HepG2 (cell line): Measurements from ENCODE around the gene SRRM3. TPM values are rescaled to one million over a fixed set of nuclear protein-coding genes. Genes with fewer than 3 reads are reported as not detected.

Experiments
- ARHGAP35 ChIP-seq: sonication (generic); formaldehyde crosslinking; IDR thresholded peaks from 2 replicates; pipeline ENCODE4 v1.9.0; 2022; ENCODE audit warnings: mild to moderate bottlenecking, inconsistent platforms, moderate library complexity, missing genetic modification reagents, borderline replicate concordance
- ATF1 ChIP-seq: IDR thresholded peaks from 2 replicates; pipeline ENCODE4 v1.6.1; 2016; ENCODE audit warnings: mild to moderate bottlenecking, control low read depth
- CBX1 ChIP-seq: IDR thresholded peaks from one replicate; pipeline ENCODE4 v1.6.1; 2016; ENCODE audit warnings: antibody characterized with exemption, low read depth
- GABPA ChIP-seq, 2 experiments: IDR thresholded peaks; 2 replicates each; pipeline ENCODE4 v1.6.1; 2011 to 2016; ENCODE audit warnings: low read depth in 2 of 2, low read length in 1 of 2, missing biosample characterization in 1 of 2, missing genetic modification characterization in 1 of 2
- HMG20A ChIP-seq: IDR thresholded peaks from 2 replicates; pipeline ENCODE4 v1.6.1; 2016; ENCODE audit warnings: borderline replicate concordance
- JUNB ChIP-seq: sonication (generic); formaldehyde crosslinking; IDR thresholded peaks from 2 replicates; pipeline ENCODE4 v1.8.0; 2022; ENCODE audit warnings: missing genetic modification reagents, mild to moderate bottlenecking, borderline replicate concordance
- KDM4B ChIP-seq: sonication (generic); formaldehyde crosslinking; IDR thresholded peaks from 2 replicates; pipeline ENCODE4 v1.4.0; 2020; ENCODE audit warnings: missing genetic modification reagents
- KLF16 ChIP-seq, 2 experiments: sonication (generic) in 1 of 2; formaldehyde crosslinking in 1 of 2; IDR thresholded peaks; 2 replicates each; pipeline versions ENCODE4 v1.6.1 to v1.8.0; 2016 to 2023; ENCODE audit warnings: missing genetic modification reagents in 2 of 2, missing compliant biosample characterization in 1 of 2
- MAFK ChIP-seq, 2 experiments: IDR thresholded peaks in 1 of 2; conservative IDR thresholded peaks in 1 of 2; 2 replicates each; pipeline ENCODE4 v1.6.1; 2011; ENCODE audit warnings: improper control_type of control experiment in 2 of 2, low read length in 2 of 2
- MATR3 ChIP-seq: sonication (generic); formaldehyde crosslinking; IDR thresholded peaks from 2 replicates; pipeline ENCODE4 v1.4.0; 2020; ENCODE audit warnings: missing genetic modification reagents
- NFKB2 ChIP-seq: sonication (generic); formaldehyde crosslinking; IDR thresholded peaks from 2 replicates; pipeline ENCODE4 v1.4.0; 2020; ENCODE audit warnings: missing genetic modification reagents, borderline replicate concordance
- PHF8 ChIP-seq: sonication (generic); formaldehyde crosslinking; IDR thresholded peaks from 2 replicates; pipeline ENCODE4 v1.5.0; 2020; ENCODE audit warnings: missing genetic modification reagents
- RCOR2 ChIP-seq: IDR thresholded peaks from 2 replicates; pipeline ENCODE4 v1.6.1; 2016; ENCODE audit warnings: missing biosample characterization, missing genetic modification reagents
- TAF15 ChIP-seq: fragments of 200-400 bp; formaldehyde crosslinking; IDR thresholded peaks from one replicate; pipeline ENCODE4 v1.6.1; 2018; ENCODE audit warnings: mild to moderate bottlenecking, low read depth, low read length; ENCODE audit not compliant: poor library complexity, severe bottlenecking
- ZNF234 ChIP-seq: sonication (generic); formaldehyde crosslinking; conservative IDR thresholded peaks from 2 replicates; pipeline ENCODE4 v1.5.1; 2020; ENCODE audit warnings: mild to moderate bottlenecking, missing genetic modification reagents
- ZNF343 ChIP-seq: sonication (generic); formaldehyde crosslinking; IDR thresholded peaks from 2 replicates; pipeline ENCODE4 v1.4.0; 2020; ENCODE audit warnings: mild to moderate bottlenecking, missing genetic modification reagents
- ZNF747 ChIP-seq: sonication (generic); formaldehyde crosslinking; IDR thresholded peaks from 2 replicates; pipeline ENCODE4 v1.8.1; 2023; ENCODE audit warnings: missing genetic modification reagents, mild to moderate bottlenecking, borderline replicate concordance
- polyA plus RNA-seq, 8 experiments: library from polyadenylated mRNA; depleted of rRNA in 3 of 8; stranded (reverse) in 7 of 8; unstranded in 1 of 8; fragments of >200 nt; fragmentation: Illumina TruSeq in 4 of 8; extraction: Trizol in 4 of 8; gene quantifications; 2 replicates each; pipeline versions ENCODE4 v1.2.1 to v1.2.3, GENCODE V29; 2011 to 2016; ENCODE audit warnings: low read depth in 4 of 8, missing spikeins in 1 of 8, mixed read lengths in 1 of 8; ENCODE audit not compliant: insufficient read depth in 1 of 8
- total RNA-seq, 5 experiments: library from RNA; depleted of rRNA; stranded (reverse); fragments of >200 nt; fragmentation: Illumina TruSeq; extraction: Trizol; gene quantifications; 2 replicates each; pipeline ENCODE4 v1.2.3, GENCODE V29; 2016; ENCODE audit warnings: low read depth in 1 of 5
- TF ChIP-seq, protein P1 (sequence below): IDR thresholded peaks from 2 replicates; pipeline ENCODE4 v1.4.0; 2020; ENCODE audit warnings: mild to moderate bottlenecking, missing genetic modification reagents
- TF ChIP-seq, protein P2 (sequence below): sonication (generic); formaldehyde crosslinking; IDR thresholded peaks from 2 replicates; pipeline ENCODE4 v1.8.0; 2023; ENCODE audit warnings: mild to moderate bottlenecking, missing genetic modification reagents
- TF ChIP-seq, protein P3 (sequence below), 2 experiments: IDR thresholded peaks; 2 replicates each; pipeline ENCODE4 v1.6.1; 2011 to 2012; ENCODE audit warnings: low read length in 2 of 2, borderline replicate concordance in 1 of 2, low read depth in 1 of 2, mild to moderate bottlenecking in 1 of 2, moderate library complexity in 1 of 2
- TF ChIP-seq, protein P4 (sequence below): IDR thresholded peaks from 2 replicates; pipeline ENCODE4 v1.6.1; 2016; ENCODE audit warnings: mild to moderate bottlenecking

SRRM3 gene
- total and polyA plus RNA-seq, 2 of the 13 experiments (the other 11 are each of a cell fraction or from before 2014, with no cell fraction given), result 0.13 to 0.54 TPM

DNA sequence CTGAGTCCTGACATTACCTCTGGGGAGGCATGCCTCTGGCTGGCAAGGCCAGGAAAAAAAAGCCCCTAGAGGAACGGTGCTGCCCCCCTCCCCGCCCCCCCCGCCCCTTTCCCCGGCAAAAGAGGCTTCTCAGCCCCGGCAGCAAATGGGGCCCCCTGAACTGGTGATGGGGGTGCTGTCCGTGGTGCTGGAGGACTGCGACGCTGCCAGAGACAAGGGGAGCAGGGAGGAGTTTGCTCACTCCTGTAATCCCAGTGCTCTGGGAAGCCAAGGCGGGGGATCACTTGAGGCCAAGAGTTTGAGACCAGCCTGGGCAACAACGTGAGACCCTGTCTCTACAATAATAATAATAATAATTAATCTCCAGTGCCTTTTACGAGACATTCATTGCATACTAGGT is 23.7 kb downstream of the SRRM3 start (continued):
- TF ChIP-seq, protein P1, sequence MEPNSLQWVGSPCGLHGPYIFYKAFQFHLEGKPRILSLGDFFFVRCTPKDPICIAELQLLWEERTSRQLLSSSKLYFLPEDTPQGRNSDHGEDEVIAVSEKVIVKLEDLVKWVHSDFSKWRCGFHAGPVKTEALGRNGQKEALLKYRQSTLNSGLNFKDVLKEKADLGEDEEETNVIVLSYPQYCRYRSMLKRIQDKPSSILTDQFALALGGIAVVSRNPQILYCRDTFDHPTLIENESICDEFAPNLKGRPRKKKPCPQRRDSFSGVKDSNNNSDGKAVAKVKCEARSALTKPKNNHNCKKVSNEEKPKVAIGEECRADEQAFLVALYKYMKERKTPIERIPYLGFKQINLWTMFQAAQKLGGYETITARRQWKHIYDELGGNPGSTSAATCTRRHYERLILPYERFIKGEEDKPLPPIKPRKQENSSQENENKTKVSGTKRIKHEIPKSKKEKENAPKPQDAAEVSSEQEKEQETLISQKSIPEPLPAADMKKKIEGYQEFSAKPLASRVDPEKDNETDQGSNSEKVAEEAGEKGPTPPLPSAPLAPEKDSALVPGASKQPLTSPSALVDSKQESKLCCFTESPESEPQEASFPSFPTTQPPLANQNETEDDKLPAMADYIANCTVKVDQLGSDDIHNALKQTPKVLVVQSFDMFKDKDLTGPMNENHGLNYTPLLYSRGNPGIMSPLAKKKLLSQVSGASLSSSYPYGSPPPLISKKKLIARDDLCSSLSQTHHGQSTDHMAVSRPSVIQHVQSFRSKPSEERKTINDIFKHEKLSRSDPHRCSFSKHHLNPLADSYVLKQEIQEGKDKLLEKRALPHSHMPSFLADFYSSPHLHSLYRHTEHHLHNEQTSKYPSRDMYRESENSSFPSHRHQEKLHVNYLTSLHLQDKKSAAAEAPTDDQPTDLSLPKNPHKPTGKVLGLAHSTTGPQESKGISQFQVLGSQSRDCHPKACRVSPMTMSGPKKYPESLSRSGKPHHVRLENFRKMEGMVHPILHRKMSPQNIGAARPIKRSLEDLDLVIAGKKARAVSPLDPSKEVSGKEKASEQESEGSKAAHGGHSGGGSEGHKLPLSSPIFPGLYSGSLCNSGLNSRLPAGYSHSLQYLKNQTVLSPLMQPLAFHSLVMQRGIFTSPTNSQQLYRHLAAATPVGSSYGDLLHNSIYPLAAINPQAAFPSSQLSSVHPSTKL, result peak; percentile 27; the same call in 1 of the 2 replicates
- TF ChIP-seq, protein P2, sequence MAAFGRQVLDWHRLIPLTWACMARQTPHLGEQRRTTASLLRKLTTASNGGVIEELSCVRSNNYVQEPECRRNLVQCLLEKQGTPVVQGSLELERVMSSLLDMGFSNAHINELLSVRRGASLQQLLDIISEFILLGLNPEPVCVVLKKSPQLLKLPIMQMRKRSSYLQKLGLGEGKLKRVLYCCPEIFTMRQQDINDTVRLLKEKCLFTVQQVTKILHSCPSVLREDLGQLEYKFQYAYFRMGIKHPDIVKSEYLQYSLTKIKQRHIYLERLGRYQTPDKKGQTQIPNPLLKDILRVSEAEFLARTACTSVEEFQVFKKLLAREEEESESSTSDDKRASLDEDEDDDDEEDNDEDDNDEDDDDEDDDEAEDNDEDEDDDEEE (CRISPR knock-in tag), result no peak
- TF ChIP-seq CBX1 (no peak), NFKB2 (CRISPR knock-in tag) (peak; percentile 37; the same call in 1 of the 2 replicates), GABPA (IDR thresholded peaks at IDR 0.05; ENCODE audit: low read depth, low read length) (no peak), GABPA (CRISPR knock-in tag; IDR thresholded peaks at IDR 0.05; ENCODE audit: low read depth) (no peak), ZNF234 (no peak), KLF16 (CRISPR knock-in tag; IDR thresholded peaks at IDR 0.05) (peak in 1 of 2 experiments; percentile 81; a peak in 2 of 4 replicates), TAF15 (no peak), KDM4B (CRISPR knock-in tag) (peak; percentile 62; the same call in 1 of the 2 replicates), ZNF343 (CRISPR knock-in tag) (no peak), MAFK (conservative IDR thresholded peaks at IDR 0.05 in 1 of 2, IDR thresholded peaks at IDR 0.05 in 1 of 2; ENCODE audit: low read length in 2 of 2) (no peak), ATF1 (CRISPR knock-in tag) (no peak), ARHGAP35 (CRISPR knock-in tag) (no peak), PHF8 (CRISPR knock-in tag) (no peak), RCOR2 (CRISPR knock-in tag) (no peak), HMG20A (CRISPR knock-in tag) (no peak; the same call in 1 of the 2 replicates), JUNB (CRISPR knock-in tag) (no peak), MATR3 (CRISPR knock-in tag) (no peak), ZNF747 (CRISPR knock-in tag) (no peak)
- TF ChIP-seq, protein P3, sequence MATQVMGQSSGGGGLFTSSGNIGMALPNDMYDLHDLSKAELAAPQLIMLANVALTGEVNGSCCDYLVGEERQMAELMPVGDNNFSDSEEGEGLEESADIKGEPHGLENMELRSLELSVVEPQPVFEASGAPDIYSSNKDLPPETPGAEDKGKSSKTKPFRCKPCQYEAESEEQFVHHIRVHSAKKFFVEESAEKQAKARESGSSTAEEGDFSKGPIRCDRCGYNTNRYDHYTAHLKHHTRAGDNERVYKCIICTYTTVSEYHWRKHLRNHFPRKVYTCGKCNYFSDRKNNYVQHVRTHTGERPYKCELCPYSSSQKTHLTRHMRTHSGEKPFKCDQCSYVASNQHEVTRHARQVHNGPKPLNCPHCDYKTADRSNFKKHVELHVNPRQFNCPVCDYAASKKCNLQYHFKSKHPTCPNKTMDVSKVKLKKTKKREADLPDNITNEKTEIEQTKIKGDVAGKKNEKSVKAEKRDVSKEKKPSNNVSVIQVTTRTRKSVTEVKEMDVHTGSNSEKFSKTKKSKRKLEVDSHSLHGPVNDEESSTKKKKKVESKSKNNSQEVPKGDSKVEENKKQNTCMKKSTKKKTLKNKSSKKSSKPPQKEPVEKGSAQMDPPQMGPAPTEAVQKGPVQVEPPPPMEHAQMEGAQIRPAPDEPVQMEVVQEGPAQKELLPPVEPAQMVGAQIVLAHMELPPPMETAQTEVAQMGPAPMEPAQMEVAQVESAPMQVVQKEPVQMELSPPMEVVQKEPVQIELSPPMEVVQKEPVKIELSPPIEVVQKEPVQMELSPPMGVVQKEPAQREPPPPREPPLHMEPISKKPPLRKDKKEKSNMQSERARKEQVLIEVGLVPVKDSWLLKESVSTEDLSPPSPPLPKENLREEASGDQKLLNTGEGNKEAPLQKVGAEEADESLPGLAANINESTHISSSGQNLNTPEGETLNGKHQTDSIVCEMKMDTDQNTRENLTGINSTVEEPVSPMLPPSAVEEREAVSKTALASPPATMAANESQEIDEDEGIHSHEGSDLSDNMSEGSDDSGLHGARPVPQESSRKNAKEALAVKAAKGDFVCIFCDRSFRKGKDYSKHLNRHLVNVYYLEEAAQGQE (IDR thresholded peaks at IDR 0.05; ENCODE audit: borderline replicate concordance in 1 of 2, low read depth in 1 of 2, low read length in 2 of 2), result peak; percentile 78 to 95
- TF ChIP-seq, protein P4, sequence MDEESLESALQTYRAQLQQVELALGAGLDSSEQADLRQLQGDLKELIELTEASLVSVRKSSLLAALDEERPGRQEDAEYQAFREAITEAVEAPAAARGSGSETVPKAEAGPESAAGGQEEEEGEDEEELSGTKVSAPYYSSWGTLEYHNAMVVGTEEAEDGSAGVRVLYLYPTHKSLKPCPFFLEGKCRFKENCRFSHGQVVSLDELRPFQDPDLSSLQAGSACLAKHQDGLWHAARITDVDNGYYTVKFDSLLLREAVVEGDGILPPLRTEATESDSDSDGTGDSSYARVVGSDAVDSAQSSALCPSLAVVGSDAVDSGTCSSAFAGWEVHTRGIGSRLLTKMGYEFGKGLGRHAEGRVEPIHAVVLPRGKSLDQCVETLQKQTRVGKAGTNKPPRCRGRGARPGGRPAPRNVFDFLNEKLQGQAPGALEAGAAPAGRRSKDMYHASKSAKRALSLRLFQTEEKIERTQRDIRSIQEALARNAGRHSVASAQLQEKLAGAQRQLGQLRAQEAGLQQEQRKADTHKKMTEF (CRISPR knock-in tag), result no peak
